AG09309 (cell line): ENCODE results near the gene TPST1.
"Not testable (repeated sequence)": the region's sequence is repeated elsewhere in the genome, so short reads cannot be mapped to it uniquely, and the experiment has no call there.

Experiments
- DNase-seq: peaks from one replicate; pipeline ENCODE4 v3.0.0-alpha.2; 2010; ENCODE audit warnings: low read depth
- H3K4me3 ChIP-seq: 2 replicates; pipeline ENCODE4 v1.5.1; 2011; ENCODE audit warnings: mild to moderate bottlenecking, low read depth, low read length, moderate library complexity; ENCODE audit not compliant: control insufficient read depth
- TF ChIP-seq, protein P1 (sequence below): IDR thresholded peaks from 2 replicates; pipeline ENCODE4 v1.5.1; 2011; ENCODE audit warnings: mild to moderate bottlenecking, low read depth, low read length, inconsistent platforms; ENCODE audit not compliant: insufficient read depth, control insufficient read depth; ENCODE audit errors: missing control alignments

Gene TPST1

DNA sequence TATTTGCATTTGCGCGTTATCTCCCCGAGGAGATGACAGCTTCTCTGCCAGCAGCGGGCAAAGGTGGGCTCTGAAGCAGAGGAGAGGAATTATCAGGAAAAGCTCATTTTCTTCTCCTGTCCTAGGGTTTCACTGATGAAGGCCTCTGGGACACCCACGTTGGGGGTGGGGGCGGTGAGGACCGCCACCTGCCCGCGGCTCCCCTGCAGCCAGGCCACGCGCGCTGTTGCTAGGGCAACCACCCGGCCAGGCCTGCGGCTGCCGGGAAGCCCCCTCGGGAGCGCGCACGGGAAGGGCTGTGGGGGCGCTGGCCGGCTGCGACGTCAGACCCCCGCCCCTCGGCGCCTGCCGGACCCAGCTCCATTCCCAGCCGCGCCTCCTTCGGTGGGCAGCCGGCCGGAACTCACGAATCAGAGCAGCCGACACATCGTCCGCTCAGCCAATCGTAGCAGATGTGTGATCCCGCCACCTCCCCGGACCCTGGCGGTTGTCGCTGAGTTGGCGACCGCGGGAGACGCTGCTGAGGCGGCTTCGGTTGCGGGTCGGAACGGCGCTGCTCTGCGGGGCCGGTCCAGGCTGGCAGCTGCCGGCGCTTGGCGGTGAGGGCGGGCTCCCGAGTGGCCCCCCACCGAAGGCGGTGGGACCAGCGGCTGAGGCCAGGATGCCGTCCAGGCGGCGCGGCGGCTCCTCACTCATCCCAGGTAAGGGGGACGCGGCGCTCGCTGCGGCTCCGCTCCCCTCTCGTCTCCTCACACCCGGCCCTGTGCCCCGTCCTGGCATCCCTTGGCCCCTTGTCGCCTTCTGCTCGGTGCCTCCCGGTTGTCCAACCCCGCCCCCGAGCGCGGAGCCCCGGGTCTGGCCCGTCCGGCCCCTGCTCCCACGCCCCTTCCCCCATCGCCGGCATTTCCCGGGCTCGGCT is at the start of gene TPST1:
Gene TPST1 (plus strand): TSS at position 513 of the 919 bp plus-strand sequence. CDS start 35,092 bp downstream, outside the sequence.
- TF ChIP-seq, protein P1, sequence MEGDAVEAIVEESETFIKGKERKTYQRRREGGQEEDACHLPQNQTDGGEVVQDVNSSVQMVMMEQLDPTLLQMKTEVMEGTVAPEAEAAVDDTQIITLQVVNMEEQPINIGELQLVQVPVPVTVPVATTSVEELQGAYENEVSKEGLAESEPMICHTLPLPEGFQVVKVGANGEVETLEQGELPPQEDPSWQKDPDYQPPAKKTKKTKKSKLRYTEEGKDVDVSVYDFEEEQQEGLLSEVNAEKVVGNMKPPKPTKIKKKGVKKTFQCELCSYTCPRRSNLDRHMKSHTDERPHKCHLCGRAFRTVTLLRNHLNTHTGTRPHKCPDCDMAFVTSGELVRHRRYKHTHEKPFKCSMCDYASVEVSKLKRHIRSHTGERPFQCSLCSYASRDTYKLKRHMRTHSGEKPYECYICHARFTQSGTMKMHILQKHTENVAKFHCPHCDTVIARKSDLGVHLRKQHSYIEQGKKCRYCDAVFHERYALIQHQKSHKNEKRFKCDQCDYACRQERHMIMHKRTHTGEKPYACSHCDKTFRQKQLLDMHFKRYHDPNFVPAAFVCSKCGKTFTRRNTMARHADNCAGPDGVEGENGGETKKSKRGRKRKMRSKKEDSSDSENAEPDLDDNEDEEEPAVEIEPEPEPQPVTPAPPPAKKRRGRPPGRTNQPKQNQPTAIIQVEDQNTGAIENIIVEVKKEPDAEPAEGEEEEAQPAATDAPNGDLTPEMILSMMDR = peak; percentile 56

DNA sequence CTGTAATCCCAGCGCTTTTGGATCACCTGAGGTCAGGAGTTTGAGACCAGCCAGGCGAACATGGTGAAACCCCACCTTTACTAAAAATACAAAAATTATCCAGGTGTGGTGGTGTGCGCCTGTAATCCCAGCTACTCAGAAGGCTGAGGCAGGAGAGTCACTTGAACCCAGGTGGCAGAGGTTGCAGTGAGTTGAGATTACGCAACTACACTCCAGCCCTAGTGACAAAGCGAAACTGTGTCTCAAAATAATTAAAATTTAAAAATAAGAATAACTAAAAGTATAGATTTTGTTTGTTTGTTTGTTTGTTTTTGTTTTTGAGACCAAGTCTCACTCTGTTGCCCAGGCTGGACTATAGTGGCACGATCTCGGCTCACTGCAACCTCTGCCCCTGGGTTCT is 49.1 kb upstream of the TPST1 start:
- DNase-seq = not testable (repeated sequence)

More for the DNA sequence above, at the start of gene TPST1:
- H3K4me3 ChIP-seq = peak within 1 kb of the TSS; percentile 67
- peak; percentile 34 for DNase-seq

DNA sequence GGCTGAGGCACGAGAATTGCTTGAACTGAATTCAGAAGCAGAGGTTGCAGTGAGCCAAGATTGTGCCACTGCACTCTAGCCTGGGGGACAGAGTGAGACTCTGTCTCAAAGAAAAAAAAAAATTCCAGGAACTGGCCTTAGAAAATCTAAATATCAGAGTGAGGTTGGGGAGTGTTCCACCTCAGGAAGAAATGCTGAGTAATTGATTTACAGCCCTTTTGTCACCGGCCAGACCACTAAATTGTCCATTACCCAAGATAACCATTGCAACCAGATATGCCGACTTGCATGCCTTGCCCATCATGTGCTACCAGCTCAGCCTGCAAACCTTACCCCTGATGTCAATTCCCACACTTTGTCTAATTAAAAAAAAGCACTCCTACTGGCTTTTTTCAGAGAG is 48.1 kb upstream of the TPST1 start:
- no peak overlapping the region for H3K4me3 ChIP-seq
- DNase-seq = no peak
- TF ChIP-seq, protein P1 = no peak

More for the DNA sequence above, 49.1 kb upstream of the TPST1 start:
- H3K4me3 ChIP-seq = not testable (repeated sequence)

DNA sequence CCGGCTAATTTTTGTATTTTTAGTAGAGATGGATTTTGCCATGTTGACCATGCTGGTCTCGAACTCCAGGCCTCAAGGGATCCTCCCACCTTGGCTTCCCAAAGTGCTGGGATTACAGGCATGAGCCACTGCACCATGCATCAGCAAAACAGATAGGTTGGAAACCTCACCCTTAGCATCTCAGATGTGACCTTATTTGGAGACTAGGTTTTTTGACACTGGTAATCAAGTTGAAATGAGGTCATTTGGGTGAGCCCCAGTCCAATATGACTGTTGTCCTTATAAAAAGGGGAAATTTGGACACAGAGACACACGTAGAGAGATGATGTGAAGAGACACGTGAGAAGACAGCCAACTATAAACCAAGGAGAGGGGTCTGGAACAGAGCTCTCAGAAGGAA is 42.5 kb upstream of the TPST1 start:
- TF ChIP-seq, protein P1 = no peak
- no peak overlapping the region for H3K4me3 ChIP-seq
- no peak for DNase-seq

DNA sequence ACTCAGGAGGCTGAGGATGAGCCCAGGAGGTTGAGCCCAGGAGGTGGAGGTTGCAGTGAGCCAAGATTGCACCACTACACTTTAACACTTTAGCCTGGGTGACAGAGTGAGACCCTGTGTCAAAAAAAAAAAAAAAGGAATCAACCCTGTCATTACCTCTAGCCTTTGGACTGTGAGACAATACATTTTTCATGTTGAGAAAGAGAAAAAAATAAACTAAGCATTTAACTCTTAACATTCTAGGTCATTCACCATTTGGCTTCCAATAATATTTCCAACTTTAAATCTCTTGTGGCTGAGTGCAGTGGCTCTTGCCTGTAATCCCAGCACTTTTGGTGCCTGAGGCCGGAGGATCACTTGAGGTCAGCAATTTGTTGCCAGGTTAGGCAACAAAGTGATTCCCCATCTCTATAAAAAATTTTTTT is 41.9 kb upstream of the TPST1 start:
- TF ChIP-seq, protein P1 = no peak
- no peak overlapping the region for H3K4me3 ChIP-seq
- no peak for DNase-seq

DNA sequence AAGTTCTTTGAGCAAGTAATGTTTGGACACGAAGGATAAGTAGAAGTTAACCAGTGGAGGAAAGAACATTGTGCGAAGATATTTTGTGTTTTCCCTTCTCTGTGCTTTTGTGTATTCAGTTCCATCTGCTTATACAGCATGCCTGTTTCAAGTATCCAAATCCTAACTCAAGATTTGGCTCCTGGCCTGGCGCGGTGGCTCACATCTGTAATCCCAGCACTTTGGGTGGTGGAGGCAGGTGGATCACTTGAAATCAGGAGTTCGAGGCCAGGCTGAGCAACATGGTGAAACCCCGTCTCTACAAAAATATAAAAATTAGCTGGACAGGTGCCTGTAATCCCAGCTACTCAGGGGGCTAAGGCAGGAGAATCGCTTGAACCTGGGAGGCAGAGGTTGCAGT is 40.8 kb upstream of the TPST1 start:
- TF ChIP-seq, protein P1 = no peak
- no peak overlapping the region for H3K4me3 ChIP-seq
- DNase-seq = no peak

DNA sequence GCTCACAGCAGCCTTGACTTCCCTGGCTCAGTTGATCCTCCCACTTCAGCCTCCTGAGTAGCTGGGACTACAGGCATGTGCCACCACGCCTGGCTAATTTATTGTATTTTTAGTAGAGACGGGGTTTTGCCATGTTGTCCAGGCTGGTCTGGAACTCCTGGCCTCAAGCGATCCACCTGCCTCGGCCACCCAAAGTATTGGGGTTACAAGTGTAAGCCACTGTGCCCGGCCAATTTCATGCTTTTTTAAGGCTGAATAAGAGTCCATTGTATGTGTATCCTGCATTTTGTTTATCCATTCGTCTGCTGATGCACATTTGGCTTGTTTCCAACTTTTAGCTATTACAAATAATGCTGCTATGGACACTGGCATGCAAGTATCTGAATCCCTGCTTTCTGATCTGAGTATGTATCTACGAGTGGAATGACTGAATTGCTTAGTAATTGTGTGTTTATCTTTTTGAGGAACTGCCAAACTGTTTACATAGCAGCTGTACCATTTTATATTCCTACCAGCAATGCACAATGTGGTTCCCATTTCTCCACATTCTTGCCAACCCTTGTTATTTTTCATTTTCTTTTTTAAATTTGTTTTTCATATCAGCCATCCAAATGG is 37.3 kb upstream of the TPST1 start:
- TF ChIP-seq, protein P1 = no peak
- H3K4me3 ChIP-seq = no peak overlapping the region
- DNase-seq = peak; percentile 49
